Kidney (tissue), 14 donors: Measurements from ENCODE around the gene MSMP. TPM values are rescaled to one million over a fixed set of nuclear protein-coding genes. Genes with fewer than 3 reads are reported as not detected.
A peak's percentile ranks its signal among the peaks of the same experiment; 100 is the strongest.

Source experiments
- DNase-seq, 5 donors: peaks; one replicate each; pipeline ENCODE4 v3.0.0-alpha.2; 2013 to 2020
- FAIRE-seq: peaks from 2 replicates; lab custom pipeline; 2012; peaks lifted over from hg19 to GRCh38; lab: Jason Lieb, UNC
- H3K27ac ChIP-seq, 2 donors: one replicate each; pipeline ENCODE4 v1.7.0; 2013; ENCODE audit warnings: low read depth in 2 of 2, low read length in 2 of 2, inconsistent platforms in 1 of 2
- H3K27me3 ChIP-seq: one replicate; pipeline ENCODE4 v1.7.1; 2013; ENCODE audit warnings: low read length, inconsistent platforms; ENCODE audit not compliant: control insufficient read depth, insufficient read depth
- H3K36me3 ChIP-seq, 3 donors: one replicate each; pipeline versions ENCODE4 v1.7.0 to v1.7.1; 2013; ENCODE audit warnings: low read length in 3 of 3, control low read depth in 1 of 3, inconsistent platforms in 1 of 3; ENCODE audit not compliant: insufficient read depth in 3 of 3, control insufficient read depth in 2 of 3
- H3K4me1 ChIP-seq, 3 donors: one replicate each; pipeline versions ENCODE4 v1.7.0 to v1.7.1; 2013; ENCODE audit warnings: low read length in 3 of 3, inconsistent platforms in 1 of 3, low read depth in 1 of 3; ENCODE audit not compliant: control insufficient read depth in 2 of 3, insufficient read depth in 2 of 3
- H3K4me3 ChIP-seq, 3 donors: one replicate each; pipeline versions ENCODE4 v1.7.0 to v1.8.1; 2013; ENCODE audit warnings: low read length in 3 of 3, control low read depth in 1 of 3, inconsistent platforms in 1 of 3
- H3K9ac ChIP-seq, 3 donors: one replicate each; pipeline versions ENCODE4 v1.7.0 to v1.7.1; 2013; ENCODE audit warnings: low read length in 3 of 3, control low read depth in 1 of 3, inconsistent platforms in 1 of 3
- H3K9me3 ChIP-seq, 3 donors: one replicate each; pipeline versions ENCODE4 v1.7.0 to v1.7.1; 2013; ENCODE audit warnings: low read length in 3 of 3, control low read depth in 1 of 3, inconsistent platforms in 1 of 3; ENCODE audit not compliant: control insufficient read depth in 2 of 3, insufficient read depth in 1 of 3
- CTCF ChIP-seq: IDR thresholded peaks from 3 replicates; pipeline ENCODE4 v1.5.1; 2012; ENCODE audit warnings: mild to moderate bottlenecking, moderate library complexity, borderline replicate concordance; ENCODE audit not compliant: insufficient read depth; ENCODE audit errors: extremely low read depth
- intact Hi-C: fragments of 100-400 bp; cut with DNase I; formaldehyde crosslinking; loops from one replicate; pipeline ENCODE4 v1.11.1; 2022
- polyA plus RNA-seq: library from polyadenylated mRNA; stranded (reverse); fragments of 350-450 nt; fragmentation: Illumina TruSeq; extraction: RNeasy Lipid Tissue Mini Kit (QIAGEN cat#74804); gene quantifications from one replicate; pipeline ENCODE4 v1.2.3, GENCODE V29; 2014; ENCODE audit warnings: low read depth, low replicate concordance; ENCODE audit not compliant: insufficient read depth
- total RNA-seq: library from RNA; stranded (reverse); fragmentation: NEBNext Ultra II Directional; extraction: Animal tissue kit (Norgen Biotek cat#: 25700); gene quantifications from one replicate; pipeline ENCODE4 v1.2.1, GENCODE V29; 2021
- donor health status: control.
- donor health status: control.
- donor health status: control.
- donor health status: control.
- donor health status: control.
- donor health status: DM: yes; HTN: yes; CAD: no.
- donor health status: Normal renal cell carcinoma (clear cell type).

Gene MSMP
- total and polyA plus RNA-seq, 2 donors from 2014 or later = 0.47 TPM; not detected in 1

GRCh38 chr9:35717132-35717870, 36.8 kb downstream of the MSMP start:
- Histone ChIP-seq H3K4me3 (no peak overlapping the region), H3K9ac (no peak overlapping the region), H3K36me3 (peaks cover 25 to 98% (median 90%) of the 10 kb centered on the region in 3 donors), H3K4me1 (peaks cover 0 to 6% (median 0%) of the 10 kb centered on the region in 3 donors), H3K9me3 (no peaks in the 10 kb centered on the region), H3K27ac (no peak overlapping the region), H3K27me3 (no peaks in the 10 kb centered on the region)
- intact Hi-C loops = no loop called here
- FAIRE-seq = no peak
- DNase-seq = peak in 1 of 5 donors; percentile 52
- no peak for TF ChIP-seq CTCF

- no peak for TF ChIP-seq CTCF
- H3K9me3 ChIP-seq = no peaks in the 10 kb centered on the region
- H3K4me3 ChIP-seq = no peak overlapping the region
- DNase-seq (peak in 1 of 5 donors; percentile 59), FAIRE-seq (no peak)
- no peak overlapping the region for H3K27ac ChIP-seq
- no peaks in the 10 kb centered on the region for H3K27me3 ChIP-seq
- H3K9ac ChIP-seq = no peak overlapping the region
- H3K4me1 ChIP-seq = peaks cover 0 to 11% (median 0%) of the 10 kb centered on the region in 3 donors
- peaks cover 17 to 98% (median 86%) of the 10 kb centered on the region in 3 donors for H3K36me3 ChIP-seq
- intact Hi-C loops = no loop called here
Measured at GRCh38 chr9:35716230-35716629, 37.8 kb downstream of the MSMP start.

- DNase-seq (peak in 1 of 5 donors; percentile 50), FAIRE-seq (no peak)
Measured at GRCh38 chr9:35714579-35715252, 39.4 kb downstream of the MSMP start.

More at GRCh38 chr9:35714579-35715252, 39.4 kb downstream of the MSMP start:
- H3K4me1 ChIP-seq = peaks cover 0 to 11% (median 0%) of the 10 kb centered on the region in 3 donors
- no peaks in the 10 kb centered on the region for H3K9me3 ChIP-seq
- no peaks in the 10 kb centered on the region for H3K27me3 ChIP-seq
- no peak overlapping the region for H3K9ac ChIP-seq
- intact Hi-C loops = no loop called here
- no peak overlapping the region for H3K4me3 ChIP-seq
- H3K36me3 ChIP-seq = peaks cover 12 to 95% (median 80%) of the 10 kb centered on the region in 3 donors
- H3K27ac ChIP-seq = no peak overlapping the region
- no peak for TF ChIP-seq CTCF
